ENCODE data around the gene CDCA3. TPM values are rescaled to one million over a fixed set of nuclear protein-coding genes. Genes with fewer than 3 reads are reported as not detected.
"Not testable (repeated sequence)": the region's sequence is repeated elsewhere in the genome, so short reads cannot be mapped to it uniquely, and the experiment has no call there.

The CDCA3 gene
- total RNA-seq, 4 donors from 2014 or later, result 0.25 to 4.4 (median 0.65) TPM

- DNase-seq, result no peak
- Histone ChIP-seq H3K36me3 (peaks cover 0 to 27% of the 10 kb centered on the region in 2 donors), H3K27me3 (no peaks in the 10 kb centered on the region), H3K4me1 (peaks cover 38 to 39% of the 10 kb centered on the region in 2 donors), H3K4me3 (peak overlapping the region in 3 of 4 donors; percentile 84 to 96 (median 91)), H3K9me3 (no peaks in the 10 kb centered on the region), H3K27ac (peak overlapping the region; percentile 82 to 100 (median 90))
- intact Hi-C loops (cut with DNase I; ENCODE audit: low total_unique reads) (loop anchor here (5.0 kb wide), 1 partner anchor 91 kb away; no protein-coding TSS in a partner anchor), in situ Hi-C loops (cut with MboI; ENCODE audit: low sequenced_read_pairs in 4 of 4) (no loop called here)
- TF ChIP-seq CTCF (IDR thresholded peaks at IDR 0.05 in 4 of 5, conservative IDR thresholded peaks at IDR 0.05 in 1 of 5), result no peak
- TF ChIP-seq POLR2A (IDR thresholded peaks at IDR 0.05), result no peak
- no peak for ATAC-seq
Observed at GRCh38 chr12:6871052-6871957, 20.2 kb upstream of the CDCA3 start.

DNA sequence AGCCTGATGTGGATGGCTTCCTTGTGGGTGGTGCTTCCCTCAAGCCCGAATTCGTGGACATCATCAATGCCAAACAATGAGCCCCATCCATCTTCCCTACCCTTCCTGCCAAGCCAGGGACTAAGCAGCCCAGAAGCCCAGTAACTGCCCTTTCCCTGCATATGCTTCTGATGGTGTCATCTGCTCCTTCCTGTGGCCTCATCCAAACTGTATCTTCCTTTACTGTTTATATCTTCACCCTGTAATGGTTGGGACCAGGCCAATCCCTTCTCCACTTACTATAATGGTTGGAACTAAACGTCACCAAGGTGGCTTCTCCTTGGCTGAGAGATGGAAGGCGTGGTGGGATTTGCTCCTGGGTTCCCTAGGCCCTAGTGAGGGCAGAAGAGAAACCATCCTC lies 19.2 kb upstream of the CDCA3 start:
- intact Hi-C loops (cut with DNase I; ENCODE audit: low total_unique reads), result loop anchor here (5.0 kb wide), 1 partner anchor 92 kb away; no protein-coding TSS in a partner anchor
- H3K27me3 ChIP-seq, result not testable (repeated sequence)

DNA sequence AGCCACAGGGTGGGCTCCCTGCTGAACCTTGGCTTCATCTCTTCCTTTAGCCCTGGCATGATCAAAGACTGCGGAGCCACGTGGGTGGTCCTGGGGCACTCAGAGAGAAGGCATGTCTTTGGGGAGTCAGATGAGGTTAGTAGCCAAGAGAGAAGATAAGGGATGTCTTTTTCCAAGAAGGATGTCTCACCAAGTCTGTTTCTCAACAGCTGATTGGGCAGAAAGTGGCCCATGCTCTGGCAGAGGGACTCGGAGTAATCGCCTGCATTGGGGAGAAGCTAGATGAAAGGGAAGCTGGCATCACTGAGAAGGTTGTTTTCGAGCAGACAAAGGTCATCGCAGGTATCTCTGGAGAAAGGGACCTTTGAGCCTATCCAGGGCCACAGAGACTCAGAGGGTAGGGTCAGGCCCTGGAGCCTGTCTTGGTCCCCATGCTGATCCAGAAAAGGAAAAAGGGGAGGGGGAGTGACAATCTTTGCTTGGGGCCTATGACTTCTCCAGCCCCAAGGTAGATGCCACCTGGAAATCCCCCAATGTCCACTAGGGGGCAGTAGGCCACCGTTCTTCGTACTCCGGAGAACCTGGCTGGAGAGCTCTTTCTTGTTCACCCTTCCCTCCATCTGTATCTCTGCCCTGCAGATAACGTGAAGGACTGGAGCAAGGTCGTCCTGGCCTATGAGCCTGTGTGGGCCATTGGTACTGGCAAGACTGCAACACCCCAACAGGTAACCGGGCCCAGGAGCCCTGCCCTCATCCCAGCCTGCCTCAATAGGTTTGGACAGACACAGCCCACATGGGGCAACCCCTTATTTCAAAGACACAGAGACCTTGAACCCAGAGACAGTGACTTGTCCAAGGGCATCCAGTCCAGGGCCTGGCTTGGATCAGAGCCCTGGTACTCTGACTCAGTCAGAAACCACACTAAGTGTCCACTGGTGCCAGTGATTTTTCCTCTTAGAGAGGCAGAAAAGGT lies 18.2 kb upstream of the CDCA3 start:
- peaks cover 0 to 42% of the 10 kb centered on the region in 2 donors for H3K36me3 ChIP-seq
- TF ChIP-seq CTCF (IDR thresholded peaks at IDR 0.05 in 4 of 5, conservative IDR thresholded peaks at IDR 0.05 in 1 of 5) (peak; percentile 81 to 92 (median 90)), POLR2A (IDR thresholded peaks at IDR 0.05) (no peak)
- H3K9me3 ChIP-seq, result no peaks in the 10 kb centered on the region
- intact Hi-C loops (cut with DNase I; ENCODE audit: low total_unique reads) (loop anchor here (1.0 to 5.0 kb wide), 4 partner anchors 22 to 149 kb away; partner anchors contain the start of genes C12orf57, LPCAT3 and RNU7-1), in situ Hi-C loops (cut with MboI; ENCODE audit: low sequenced_read_pairs in 4 of 4) (no loop called here)
- ATAC-seq, result peak; percentile 23 to 40
- H3K27me3 ChIP-seq, result no peaks in the 10 kb centered on the region
- H3K4me3 ChIP-seq, result peak overlapping the region; percentile 74 to 99 (median 91)
- peak; percentile 58 to 82 for DNase-seq
- H3K4me1 ChIP-seq, result peaks cover 38 to 39% of the 10 kb centered on the region in 2 donors
- H3K27ac ChIP-seq, result peak overlapping the region; percentile 93 to 100 (median 99)

More for the DNA sequence above, 19.2 kb upstream of the CDCA3 start:
- H3K4me3 ChIP-seq; H3K9me3 ChIP-seq; ATAC-seq; in situ Hi-C loops (cut with MboI; ENCODE audit: low sequenced_read_pairs in 4 of 4); DNase-seq: not testable (repeated sequence)
- peak overlapping the region in 2 of 4 donors; percentile 93 to 100 for H3K27ac ChIP-seq
- H3K36me3 ChIP-seq, result peaks cover 0 to 32% of the 10 kb centered on the region in 2 donors
- H3K4me1 ChIP-seq, result peaks cover 38 to 39% of the 10 kb centered on the region in 2 donors

DNA sequence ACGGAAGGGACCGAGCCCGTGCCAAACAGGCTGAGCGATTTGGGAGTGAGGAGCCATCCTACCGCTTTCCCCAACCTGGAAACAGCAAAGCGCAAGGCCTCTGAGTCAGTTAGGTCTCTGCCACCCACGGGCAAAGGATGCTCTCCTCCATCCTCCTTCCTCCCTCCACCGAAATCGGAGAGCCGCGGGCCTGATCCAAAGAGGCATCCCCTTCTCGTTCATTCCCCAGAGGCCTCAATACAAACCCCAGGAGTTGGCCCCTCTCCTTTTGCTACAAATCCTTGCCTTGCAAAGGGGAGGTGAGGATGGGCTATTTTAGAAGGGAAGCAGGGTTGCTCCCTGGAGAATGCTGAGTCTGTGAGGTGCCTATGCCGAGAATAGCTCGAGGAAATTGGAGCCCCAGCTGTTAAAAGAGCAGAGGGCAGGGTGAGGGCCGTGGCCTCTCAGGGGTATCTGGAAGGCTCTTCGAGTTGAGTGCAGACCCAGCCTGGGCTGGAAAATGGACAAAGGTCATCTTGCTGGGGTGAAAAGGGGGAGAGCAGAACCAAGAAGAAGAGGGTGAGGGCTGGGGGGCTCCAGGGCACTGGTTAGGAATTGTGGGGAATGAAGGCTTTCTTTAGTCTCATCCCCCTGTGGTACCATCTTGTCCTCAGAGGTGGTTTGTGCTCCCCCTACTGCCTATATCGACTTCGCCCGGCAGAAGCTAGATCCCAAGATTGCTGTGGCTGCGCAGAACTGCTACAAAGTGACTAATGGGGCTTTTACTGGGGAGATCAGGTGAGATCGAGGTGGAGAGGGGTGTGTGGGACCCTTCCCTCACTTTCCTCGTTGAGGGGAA lies 17.3 kb upstream of the CDCA3 start:
- TF ChIP-seq CTCF (IDR thresholded peaks at IDR 0.05 in 4 of 5, conservative IDR thresholded peaks at IDR 0.05 in 1 of 5) (no peak), POLR2A (IDR thresholded peaks at IDR 0.05) (no peak)
- peak overlapping the region; percentile 93 to 100 (median 99) for H3K27ac ChIP-seq
- H3K4me1 ChIP-seq, result peaks cover 35 to 38% of the 10 kb centered on the region in 2 donors
- peaks cover 0 to 51% of the 10 kb centered on the region in 2 donors for H3K36me3 ChIP-seq
- ATAC-seq (peak; percentile 1 to 11), DNase-seq (peak in 1 of 2 donors; percentile 52)
- no peaks in the 10 kb centered on the region for H3K9me3 ChIP-seq
- intact Hi-C loops (cut with DNase I; ENCODE audit: low total_unique reads), result loop anchor here (1.0 to 5.0 kb wide), 3 partner anchors 23 to 150 kb away; partner anchors contain the start of genes C12orf57, LPCAT3 and RNU7-1
- H3K27me3 ChIP-seq, result no peaks in the 10 kb centered on the region
- in situ Hi-C loops (cut with MboI; ENCODE audit: low sequenced_read_pairs in 4 of 4), result no loop called here
- peak overlapping the region; percentile 74 to 99 (median 91) for H3K4me3 ChIP-seq
